Colonic mucosa (tissue), 4 donors: ENCODE data around the gene CEP131. TPM values are rescaled to one million over a fixed set of nuclear protein-coding genes. Genes with fewer than 3 reads are reported as not detected.

Source experiments
- DNase-seq: peaks from one replicate; pipeline ENCODE4 v3.0.0-alpha.2; 2020
- H3K27ac ChIP-seq: fragments of 200-600 bp; one replicate; pipeline ENCODE4 v1.8.0; 2021
- H3K27me3 ChIP-seq: fragments of 200-600 bp; one replicate; pipeline ENCODE4 v1.8.0; 2021
- H3K36me3 ChIP-seq: fragments of 200-600 bp; one replicate; pipeline ENCODE4 v1.8.0; 2021
- H3K4me1 ChIP-seq: fragments of 200-600 bp; one replicate; pipeline ENCODE4 v1.8.0; 2021; ENCODE audit warnings: mild to moderate bottlenecking
- H3K4me3 ChIP-seq: fragments of 200-600 bp; one replicate; pipeline ENCODE4 v1.8.0; 2021
- H3K9ac ChIP-seq, 2 donors: one replicate each; pipeline ENCODE4 v1.7.0; 2013; ENCODE audit warnings: control low read depth in 2 of 2, low read depth in 2 of 2, low read length in 2 of 2
- H3K9me3 ChIP-seq: fragments of 200-600 bp; one replicate; pipeline ENCODE4 v1.8.0; 2021
- CTCF ChIP-seq: fragments of 200-600 bp; IDR thresholded peaks from one replicate; pipeline ENCODE4 v1.8.0; 2022; ENCODE audit warnings: antibody characterized with exemption, mild to moderate bottlenecking
- intact Hi-C: fragments of 100-400 bp; cut with DNase I; formaldehyde crosslinking; loops from one replicate; pipeline ENCODE4 v1.14.1; 2022
- total RNA-seq, 2 donors: library from RNA; stranded (reverse); fragmentation: NEBNext Ultra II Directional in 1 of 2; extraction: Animal tissue kit (Norgen Biotek cat#: 25700) in 1 of 2; gene quantifications; one replicate each; pipeline ENCODE4 v1.2.1, GENCODE V29; 2021
- donor health status: healthy.
- donor health status: DM: no; HTN: no; CAD: no.
- donor health status: DM: no; HTN: no; CAD: no.

Gene CEP131
- total RNA-seq, 2 donors from 2014 or later = 4.3 to 15.0 TPM

DNA sequence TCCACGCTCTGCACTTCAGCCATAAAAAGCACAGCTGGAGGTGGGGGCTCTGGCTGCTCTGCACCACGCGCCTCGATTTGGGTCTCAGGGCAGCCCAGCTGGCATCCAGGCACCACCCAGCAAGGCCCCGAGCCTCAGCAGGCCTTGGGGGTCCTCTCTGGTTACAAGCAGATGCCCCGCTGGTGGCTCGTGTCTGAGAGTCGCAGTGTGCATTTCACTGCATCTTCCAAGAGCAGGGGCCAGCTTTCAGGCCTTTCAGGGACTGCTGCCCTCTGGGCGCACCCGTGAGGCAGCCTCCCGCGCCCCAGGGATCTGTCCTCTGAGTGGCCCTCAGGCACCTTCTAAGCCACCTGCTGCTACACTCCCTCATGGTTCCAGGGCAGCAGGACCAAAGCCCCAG is 41.9 kb upstream of the CEP131 start:
- no peaks in the 10 kb centered on the region for H3K9me3 ChIP-seq
- peaks cover 37% of the 10 kb centered on the region for H3K36me3 ChIP-seq
- no peak overlapping the region for H3K27ac ChIP-seq
- no peaks in the 10 kb centered on the region for H3K4me1 ChIP-seq
- intact Hi-C loops = no loop called here
- TF ChIP-seq CTCF = no peak
- DNase-seq = no peak
- no peak overlapping the region for H3K9ac ChIP-seq
- no peak overlapping the region for H3K4me3 ChIP-seq
- H3K27me3 ChIP-seq = no peaks in the 10 kb centered on the region

DNA sequence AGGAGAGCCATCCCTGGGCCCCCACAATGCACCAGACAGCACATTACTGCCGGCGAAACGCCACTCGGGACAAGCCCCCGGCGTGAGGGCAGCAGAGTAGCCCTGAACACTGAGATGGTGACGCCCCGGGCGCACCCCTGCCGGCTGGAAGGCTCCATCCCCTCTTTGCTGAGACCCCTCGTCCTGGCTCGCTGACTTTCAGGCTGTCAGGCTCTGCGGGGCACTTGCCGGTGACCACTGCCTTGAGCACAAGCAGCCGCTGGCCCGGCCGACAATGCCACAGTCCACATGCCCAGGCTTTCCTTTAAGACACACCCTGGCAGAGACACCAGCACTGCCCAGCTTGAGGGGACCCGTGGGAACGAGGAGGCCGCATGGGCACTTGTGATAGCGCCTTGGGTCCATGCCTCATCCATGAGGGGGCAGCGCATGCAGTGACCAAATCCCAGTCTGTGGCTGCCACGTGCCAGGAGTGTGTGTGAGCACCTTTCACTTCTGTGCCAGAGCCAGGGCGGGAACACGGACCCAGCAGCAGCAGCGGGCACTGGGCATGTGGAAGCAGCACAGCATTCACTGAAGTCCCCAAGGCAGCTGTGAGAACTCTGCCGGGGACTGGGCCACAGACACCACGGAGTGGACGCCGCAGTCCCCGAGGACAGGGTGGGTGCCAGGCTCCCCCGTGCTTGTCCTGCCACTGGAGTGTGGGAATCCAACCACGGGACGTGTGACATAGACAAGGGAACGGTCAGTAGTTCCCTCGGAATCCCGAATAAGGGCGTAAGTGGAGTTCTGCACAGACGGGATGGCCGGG is 40.8 kb upstream of the CEP131 start:
- peaks cover 45% of the 10 kb centered on the region for H3K36me3 ChIP-seq
- no peak for TF ChIP-seq CTCF
- intact Hi-C loops = no loop called here
- H3K27me3 ChIP-seq = no peaks in the 10 kb centered on the region
- H3K9ac ChIP-seq = no peak overlapping the region
- DNase-seq = no peak
- H3K4me3 ChIP-seq = no peak overlapping the region
- H3K4me1 ChIP-seq = no peaks in the 10 kb centered on the region
- no peak overlapping the region for H3K27ac ChIP-seq
- H3K9me3 ChIP-seq = no peaks in the 10 kb centered on the region

GRCh38 chr17:81261582-81262336 is 39.0 kb upstream of the CEP131 start:
- H3K9ac ChIP-seq = no peak overlapping the region
- H3K36me3 ChIP-seq = peaks cover 44% of the 10 kb centered on the region
- no peaks in the 10 kb centered on the region for H3K4me1 ChIP-seq
- no peak for DNase-seq
- H3K4me3 ChIP-seq = no peak overlapping the region
- no peaks in the 10 kb centered on the region for H3K9me3 ChIP-seq
- TF ChIP-seq CTCF = no peak
- no peaks in the 10 kb centered on the region for H3K27me3 ChIP-seq
- intact Hi-C loops = no loop called here
- H3K27ac ChIP-seq = no peak overlapping the region

GRCh38 chr17:81261096-81261495 is 38.3 kb upstream of the CEP131 start:
- intact Hi-C loops = no loop called here

GRCh38 chr17:81260641-81261040 is 37.9 kb upstream of the CEP131 start:
- H3K4me3 ChIP-seq = no peak overlapping the region
- peaks cover 1% of the 10 kb centered on the region for H3K4me1 ChIP-seq
- H3K27me3 ChIP-seq = no peaks in the 10 kb centered on the region
- H3K36me3 ChIP-seq = peaks cover 43% of the 10 kb centered on the region
- intact Hi-C loops = no loop called here
- no peak overlapping the region for H3K27ac ChIP-seq
- H3K9ac ChIP-seq = no peak overlapping the region
- no peaks in the 10 kb centered on the region for H3K9me3 ChIP-seq
- DNase-seq = no peak
- TF ChIP-seq CTCF = no peak

More at GRCh38 chr17:81261096-81261495, 38.3 kb upstream of the CEP131 start:
- Histone ChIP-seq H3K4me1 (no peaks in the 10 kb centered on the region), H3K27ac (no peak overlapping the region), H3K27me3 (no peaks in the 10 kb centered on the region), H3K36me3 (peaks cover 43% of the 10 kb centered on the region), H3K9ac (no peak overlapping the region), H3K4me3 (no peak overlapping the region), H3K9me3 (no peaks in the 10 kb centered on the region)
- DNase-seq = no peak
- no peak for TF ChIP-seq CTCF
